UCSD-AML1 (cell line): Measurements from ENCODE around the gene CLTA.
"Not testable (repeated sequence)": the region's sequence is repeated elsewhere in the genome, so short reads cannot be mapped to it uniquely, and the experiment has no call there.

Experiments
- DNase-seq: peaks from one replicate; lab custom pipeline; 2025; ENCODE audit not compliant: unreplicated experiment; lab: John Stamatoyannopoulos, UW

Gene CLTA

DNA sequence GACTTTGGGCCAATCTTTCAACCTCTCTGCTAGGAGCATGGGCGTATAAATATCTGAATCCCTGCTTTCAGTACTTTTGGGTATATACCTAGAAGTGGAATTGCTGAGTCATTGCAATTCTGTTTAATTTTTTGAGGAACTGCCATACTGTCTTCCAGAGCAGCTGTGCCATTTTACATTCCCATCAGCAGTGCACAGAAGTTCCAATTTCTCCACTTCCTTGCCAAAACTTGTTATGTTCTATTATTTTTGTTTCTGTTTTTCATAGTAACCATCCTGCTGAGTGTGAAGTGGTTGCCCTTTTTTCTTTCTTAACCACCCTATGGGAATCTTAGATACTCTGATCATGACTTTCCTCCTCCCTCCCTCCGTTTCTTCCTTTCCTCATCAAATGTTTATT is 32.6 kb upstream of the CLTA start:
- no peak for DNase-seq

DNA sequence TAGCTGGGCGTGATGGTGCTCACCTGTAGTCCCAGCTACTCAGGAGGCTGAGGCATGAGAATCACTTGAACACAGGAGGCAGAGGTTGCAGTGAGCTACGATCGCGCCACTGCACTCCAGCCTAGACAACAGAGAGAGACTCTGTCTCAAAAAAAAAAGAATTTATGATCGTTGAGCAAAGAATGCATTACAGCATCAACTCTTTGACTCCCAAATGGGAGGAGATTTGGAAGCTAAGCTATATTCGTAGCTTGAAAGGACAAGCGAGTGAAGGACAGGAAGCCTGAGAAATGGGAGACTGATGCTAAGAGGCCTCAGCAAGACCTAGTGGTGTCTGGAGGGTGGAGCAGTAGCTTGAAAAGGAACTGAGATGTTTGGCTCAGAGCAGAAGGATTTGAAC is 31.8 kb upstream of the CLTA start:
- DNase-seq = no peak

- DNase-seq = not testable (repeated sequence)
Measured at GRCh38 chr9:36159509-36159908, 31.2 kb upstream of the CLTA start.

GRCh38 chr9:36160126-36160525 is 30.6 kb upstream of the CLTA start:
- not testable (repeated sequence) for DNase-seq

DNA sequence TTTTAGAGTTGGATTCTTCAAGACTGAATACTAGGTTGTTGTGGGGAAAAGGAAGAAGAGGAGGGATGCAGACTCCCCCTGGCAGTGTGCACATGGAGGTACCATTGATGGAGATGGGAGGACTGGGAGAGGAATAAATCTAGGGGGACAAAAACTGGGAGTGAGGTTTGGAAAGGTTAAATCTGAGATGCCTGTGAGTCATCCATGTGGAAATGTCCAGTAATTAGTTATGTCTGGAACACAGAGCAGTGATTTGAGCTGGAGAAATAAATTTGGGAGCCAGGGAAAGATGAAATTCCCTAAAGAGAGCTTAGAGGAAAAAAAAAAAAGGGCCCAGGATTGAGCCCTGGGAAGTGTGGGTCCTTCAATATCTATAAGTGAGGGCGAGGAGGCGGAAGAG is 29.5 kb upstream of the CLTA start:
- DNase-seq = no peak

- no peak for DNase-seq
Measured at GRCh38 chr9:36162211-36162738, 28.4 kb upstream of the CLTA start.

DNA sequence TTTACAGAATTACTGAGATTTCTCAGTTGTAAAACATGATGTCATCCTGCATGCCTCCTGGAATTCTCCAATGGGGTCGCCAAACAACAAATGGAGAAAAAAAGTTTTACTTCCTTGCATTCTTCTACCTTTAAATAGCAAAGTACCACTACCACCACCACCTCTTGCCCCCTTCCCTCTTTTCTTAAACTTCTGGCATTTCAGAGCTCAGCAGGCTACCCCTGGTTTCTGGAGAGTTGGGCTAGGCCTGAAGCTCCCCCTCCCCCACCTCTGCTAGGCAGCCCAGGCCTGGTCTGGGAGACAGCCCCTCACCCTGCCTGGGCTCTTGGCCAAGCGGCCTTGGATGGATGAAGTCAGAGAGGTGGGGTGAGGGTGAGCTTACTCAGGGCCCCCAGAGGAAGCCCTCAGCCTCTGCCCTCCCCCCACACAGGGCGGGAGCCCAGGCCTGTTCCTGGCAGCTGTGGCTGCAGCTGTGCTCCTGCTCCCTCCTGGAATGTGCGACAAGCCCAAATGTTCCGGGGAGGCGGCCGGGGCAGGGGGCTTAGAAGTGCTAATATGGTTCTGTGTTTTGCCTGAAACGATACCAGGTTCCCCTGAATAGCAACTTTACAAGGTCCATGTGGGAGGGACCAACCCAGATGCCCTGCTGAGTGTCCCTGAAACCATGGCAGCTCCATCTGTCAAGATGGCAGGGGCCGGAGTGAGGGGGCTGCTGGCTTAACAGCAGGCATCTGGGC is 27.5 kb upstream of the CLTA start:
- no peak for DNase-seq

GRCh38 chr9:36163786-36164170 is 26.9 kb upstream of the CLTA start:
- DNase-seq = no peak

GRCh38 chr9:36164372-36164771 is 26.3 kb upstream of the CLTA start:
- DNase-seq = no peak

GRCh38 chr9:36164989-36165388 is 25.7 kb upstream of the CLTA start:
- DNase-seq = no peak

DNA sequence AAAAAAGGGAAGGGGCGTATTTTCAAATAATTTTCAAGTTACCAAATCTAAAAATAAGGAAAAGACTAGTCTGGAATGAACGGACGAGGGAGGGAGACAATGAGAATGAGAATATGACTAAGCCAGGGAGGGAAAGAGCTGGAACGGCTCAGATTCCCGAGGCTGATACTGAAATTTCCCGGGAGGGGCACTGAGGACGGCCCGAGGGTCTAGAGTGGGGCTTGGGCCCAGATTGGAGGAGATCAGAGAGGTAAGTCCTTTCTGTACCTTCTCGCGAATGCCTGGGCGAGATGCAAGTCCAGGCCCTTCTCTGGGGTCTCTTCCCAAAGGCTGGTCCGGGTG is 24.9 kb upstream of the CLTA start:
- no peak for DNase-seq

GRCh38 chr9:36166168-36166927 is 24.4 kb upstream of the CLTA start:
- DNase-seq = peak; percentile 83

GRCh38 chr9:36169166-36169565 is 21.6 kb upstream of the CLTA start, which contains the start of gene CCIN:
Gene CCIN, plus strand, starts transcription at chr9:36169388. Its CDS starts 115 bp downstream, at chr9:36169503.
- no peak for DNase-seq

DNA sequence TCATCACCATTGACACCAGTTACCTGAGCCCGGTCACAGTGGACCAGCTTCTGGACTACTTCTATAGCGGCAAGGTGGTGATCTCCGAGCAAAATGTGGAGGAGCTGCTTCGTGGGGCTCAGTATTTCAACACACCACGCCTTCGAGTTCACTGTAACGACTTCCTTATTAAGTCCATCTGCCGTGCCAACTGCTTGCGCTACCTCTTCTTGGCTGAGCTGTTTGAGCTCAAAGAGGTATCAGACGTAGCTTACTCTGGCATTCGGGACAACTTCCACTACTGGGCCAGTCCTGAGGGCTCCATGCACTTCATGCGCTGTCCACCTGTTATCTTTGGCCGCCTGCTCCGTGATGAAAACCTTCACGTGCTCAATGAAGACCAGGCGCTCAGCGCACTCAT is 21.0 kb upstream of the CLTA start:
- DNase-seq = no peak

DNA sequence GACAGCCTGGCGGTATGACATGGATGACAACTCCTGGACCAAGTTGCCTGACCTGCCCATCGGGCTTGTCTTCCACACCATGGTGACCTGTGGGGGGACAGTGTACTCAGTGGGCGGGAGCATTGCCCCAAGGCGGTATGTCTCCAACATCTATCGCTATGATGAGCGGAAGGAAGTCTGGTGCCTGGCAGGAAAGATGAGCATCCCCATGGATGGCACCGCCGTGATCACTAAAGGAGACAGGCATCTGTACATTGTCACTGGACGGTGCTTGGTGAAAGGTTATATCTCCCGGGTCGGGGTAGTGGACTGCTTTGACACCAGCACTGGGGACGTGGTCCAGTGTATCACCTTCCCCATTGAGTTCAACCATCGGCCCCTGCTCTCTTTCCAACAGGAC is 20.2 kb upstream of the CLTA start:
- DNase-seq = no peak

GRCh38 chr9:36173861-36174260 is 16.9 kb upstream of the CLTA start:
- DNase-seq = no peak

DNA sequence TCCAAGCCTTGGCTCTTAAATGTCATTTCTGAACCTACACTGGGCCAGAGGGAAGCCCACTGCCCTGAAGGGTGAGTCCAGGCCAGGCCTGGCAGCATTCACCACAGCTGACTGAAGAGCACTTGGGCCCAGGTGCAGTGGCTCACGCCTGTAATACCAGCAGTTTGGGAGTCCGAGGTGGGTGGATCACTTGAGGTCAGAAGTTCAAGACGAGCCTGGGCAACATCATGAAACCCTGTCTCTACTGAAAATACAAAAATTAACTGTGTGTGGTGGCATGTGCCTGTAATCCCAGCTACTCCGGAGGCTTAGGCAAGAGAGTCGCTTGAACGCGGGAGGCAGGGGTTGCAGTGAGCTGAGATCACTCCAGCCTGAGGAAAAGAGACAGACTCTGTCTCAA is 16.4 kb upstream of the CLTA start:
- DNase-seq = no peak

- no peak for DNase-seq
Measured at GRCh38 chr9:36174731-36175130, 16.0 kb upstream of the CLTA start.

GRCh38 chr9:36175209-36175608 is 15.5 kb upstream of the CLTA start:
- not testable (repeated sequence) for DNase-seq

DNA sequence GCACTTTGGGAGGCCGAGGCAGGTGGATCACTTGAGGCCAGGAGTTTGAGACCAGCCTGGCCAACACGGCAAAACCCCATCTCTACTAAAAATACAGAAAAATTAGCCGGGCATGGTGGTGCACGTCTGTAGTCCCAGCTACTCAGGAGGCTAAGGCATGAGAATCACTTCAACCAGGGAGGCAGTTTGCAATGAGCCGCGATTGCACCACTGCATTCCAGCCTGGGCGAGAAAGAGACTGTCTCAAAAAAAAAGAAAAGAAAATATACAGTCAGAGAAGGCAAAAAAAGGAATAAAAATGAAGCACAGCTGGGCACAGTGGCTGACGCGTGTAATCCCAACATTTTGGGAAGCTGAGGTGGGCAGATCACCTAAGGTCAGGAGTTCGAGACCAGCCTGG is 14.2 kb upstream of the CLTA start:
- DNase-seq = not testable (repeated sequence)

- DNase-seq = no peak
Measured at GRCh38 chr9:36177571-36177970, 13.2 kb upstream of the CLTA start.

DNA sequence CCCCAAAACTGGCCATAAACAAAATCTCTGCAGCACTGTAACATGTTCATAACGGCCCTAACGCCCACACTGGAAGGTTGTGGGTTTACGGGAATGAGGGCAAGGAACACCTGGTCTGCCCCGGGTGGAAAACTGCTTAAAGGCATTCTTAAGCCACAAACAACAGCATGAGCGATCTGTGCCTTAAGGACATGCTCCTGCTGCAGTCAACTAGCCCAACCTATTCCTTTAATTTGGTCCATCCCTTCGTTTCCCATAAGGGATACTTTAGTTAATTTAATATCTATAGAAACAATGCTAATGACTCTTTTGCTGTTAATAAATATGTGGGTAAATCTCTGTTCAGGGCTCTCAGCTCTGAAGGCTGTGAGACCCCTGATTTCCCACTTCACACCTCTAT is 10.5 kb upstream of the CLTA start:
- DNase-seq = not testable (repeated sequence)
